Sigmoid colon (tissue), 7 donors: Measurements from ENCODE around the gene HINFP. TPM values are rescaled to one million over a fixed set of nuclear protein-coding genes. Genes with fewer than 3 reads are reported as not detected.

Experiments used
- DNase-seq: peaks from one replicate; pipeline ENCODE4 v3.0.0-alpha.2; 2019
- H3K27ac ChIP-seq, 4 donors: fragments of 200-600 bp; sonication (generic); one replicate each; pipeline ENCODE4 v1.5.1; 2016 to 2019; ENCODE audit warnings: mild to moderate bottlenecking in 1 of 4
- H3K27me3 ChIP-seq, 3 donors: fragments of 200-600 bp; sonication (generic); one replicate each; pipeline ENCODE4 v1.5.1; 2019; ENCODE audit warnings: mild to moderate bottlenecking in 1 of 3
- H3K36me3 ChIP-seq, 4 donors: fragments of 200-600 bp; sonication (generic); one replicate each; pipeline ENCODE4 v1.5.1; 2016 to 2019
- H3K4me1 ChIP-seq, 4 donors: fragments of 200-600 bp; sonication (generic); one replicate each; pipeline ENCODE4 v1.5.1; 2017 to 2019
- H3K4me3 ChIP-seq, 4 donors: fragments of 200-600 bp; sonication (generic); one replicate each; pipeline ENCODE4 v1.5.1; 2017 to 2019; ENCODE audit warnings: mild to moderate bottlenecking in 2 of 4, moderate library complexity in 1 of 4
- H3K9me3 ChIP-seq, 4 donors: fragments of 200-600 bp in 3 of 4; sonication (generic) in 3 of 4; one replicate each; pipeline versions ENCODE4 v1.5.1 to v1.6.1; 2013 to 2019
- EP300 ChIP-seq, 4 donors: sonication (generic); formaldehyde crosslinking; IDR thresholded peaks; one replicate each; pipeline ENCODE4 v1.6.1; 2017; ENCODE audit warnings: antibody characterized with exemption in 4 of 4
- POLR2A ChIP-seq, 2 donors: fragments of 450-650 bp; IDR thresholded peaks; one replicate each; pipeline ENCODE4 v1.6.1; 2016; ENCODE audit warnings: antibody characterized with exemption in 2 of 2, mild to moderate bottlenecking in 2 of 2, moderate library complexity in 2 of 2
- POLR2AphosphoS5 ChIP-seq, 4 donors: sonication (generic); formaldehyde crosslinking; IDR thresholded peaks; one replicate each; pipeline ENCODE4 v1.6.1; 2017; ENCODE audit warnings: antibody characterized with exemption in 4 of 4
- WGBS, 2 donors: extraction: QIAGEN DNeasy Blood & Tissue Kit; methylation state at CpG; one replicate each; pipeline ENCODE4 v1.1.7; 2013; 5-methylcytosine and 5-hydroxymethylcytosine counted together
- intact Hi-C: fragments of 100-400 bp; cut with DNase I; formaldehyde crosslinking; loops from one replicate; pipeline ENCODE4 v1.15.1; 2023
- polyA plus RNA-seq, 3 donors: library from polyadenylated mRNA; stranded (reverse); fragments of 200-250 nt; gene quantifications; one replicate each; pipeline ENCODE4 v1.2.3, GENCODE V29; 2013
- total RNA-seq, 4 donors: library from RNA; depleted of rRNA; stranded (reverse); fragments of >200 nt; gene quantifications; one replicate each; pipeline ENCODE4 v1.1.0, GENCODE V29; 2016
- TF ChIP-seq, protein P1 (sequence below), 4 experiments: fragments of 450-650 bp in 3 of 4; fragments of 200-600 bp in 1 of 4; IDR thresholded peaks; one replicate each; pipeline ENCODE4 v1.5.1; 2016 to 2019; ENCODE audit warnings: antibody characterized with exemption in 4 of 4, mild to moderate bottlenecking in 3 of 4, moderate library complexity in 2 of 4
- donor health status: healthy with polysubstance abuse.
- donor health status: Bipolar disorder and iron deficiency.
- donor health status: healthy.

Gene HINFP
- total and polyA plus RNA-seq, 7 donors, result 12.0 to 33.0 (median 20.1) TPM

DNA sequence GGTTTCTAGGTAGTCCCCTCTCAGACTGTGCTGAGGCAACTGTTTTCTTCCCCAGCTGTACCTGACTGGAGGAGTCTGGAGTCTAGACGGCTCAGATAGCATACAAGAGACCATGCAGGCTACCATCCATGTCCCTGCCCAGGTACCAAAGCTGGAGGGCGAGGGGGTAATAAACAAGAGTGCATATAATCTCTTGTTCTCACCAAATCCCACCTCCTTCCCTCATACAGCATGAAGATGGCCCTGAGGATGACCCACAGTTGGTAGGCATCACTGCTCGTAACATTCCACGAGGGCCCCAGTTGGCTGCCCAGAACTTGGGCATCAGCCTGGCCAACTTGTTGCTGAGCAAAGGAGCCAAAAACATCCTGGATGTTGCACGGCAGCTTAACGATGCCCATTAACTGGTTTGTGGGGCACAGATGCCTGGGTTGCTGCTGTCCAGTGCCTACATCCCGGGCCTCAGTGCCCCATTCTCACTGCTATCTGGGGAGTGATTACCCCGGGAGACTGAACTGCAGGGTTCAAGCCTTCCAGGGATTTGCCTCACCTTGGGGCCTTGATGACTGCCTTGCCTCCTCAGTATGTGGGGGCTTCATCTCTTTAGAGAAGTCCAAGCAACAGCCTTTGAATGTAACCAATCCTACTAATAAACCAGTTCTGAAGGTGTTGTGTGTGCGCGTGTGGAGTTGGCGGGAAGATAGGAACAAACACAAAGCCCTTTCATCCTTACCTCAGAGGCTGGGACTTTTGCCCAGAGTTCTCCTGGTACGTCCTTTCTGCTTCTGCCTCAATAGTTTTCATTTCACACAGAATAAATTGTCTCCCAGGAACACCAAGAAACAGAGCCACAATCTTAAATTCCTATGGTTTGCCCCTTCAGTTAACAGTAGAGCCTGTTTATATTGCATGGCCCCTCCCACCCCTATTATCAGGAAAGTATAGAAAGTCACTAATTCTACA is 28.2 kb upstream of the HINFP start:
- no peaks in the 10 kb centered on the region for H3K27me3 ChIP-seq
- WGBS, 2 donors, result 27 to 52% methylated on average over 12 of the region's 12 CpGs
- H3K36me3 ChIP-seq, result peaks cover 8 to 21% (median 9%) of the 10 kb centered on the region in 4 donors
- peak; percentile 59 for DNase-seq
- intact Hi-C loops, result no loop called here
- H3K27ac ChIP-seq, result peak overlapping the region; percentile 97 to 99 (median 98)
- H3K4me3 ChIP-seq, result peak overlapping the region; percentile 71 to 96 (median 86)
- peaks cover 0 to 37% (median 22%) of the 10 kb centered on the region in 4 donors for H3K4me1 ChIP-seq
- TF ChIP-seq, protein P1, sequence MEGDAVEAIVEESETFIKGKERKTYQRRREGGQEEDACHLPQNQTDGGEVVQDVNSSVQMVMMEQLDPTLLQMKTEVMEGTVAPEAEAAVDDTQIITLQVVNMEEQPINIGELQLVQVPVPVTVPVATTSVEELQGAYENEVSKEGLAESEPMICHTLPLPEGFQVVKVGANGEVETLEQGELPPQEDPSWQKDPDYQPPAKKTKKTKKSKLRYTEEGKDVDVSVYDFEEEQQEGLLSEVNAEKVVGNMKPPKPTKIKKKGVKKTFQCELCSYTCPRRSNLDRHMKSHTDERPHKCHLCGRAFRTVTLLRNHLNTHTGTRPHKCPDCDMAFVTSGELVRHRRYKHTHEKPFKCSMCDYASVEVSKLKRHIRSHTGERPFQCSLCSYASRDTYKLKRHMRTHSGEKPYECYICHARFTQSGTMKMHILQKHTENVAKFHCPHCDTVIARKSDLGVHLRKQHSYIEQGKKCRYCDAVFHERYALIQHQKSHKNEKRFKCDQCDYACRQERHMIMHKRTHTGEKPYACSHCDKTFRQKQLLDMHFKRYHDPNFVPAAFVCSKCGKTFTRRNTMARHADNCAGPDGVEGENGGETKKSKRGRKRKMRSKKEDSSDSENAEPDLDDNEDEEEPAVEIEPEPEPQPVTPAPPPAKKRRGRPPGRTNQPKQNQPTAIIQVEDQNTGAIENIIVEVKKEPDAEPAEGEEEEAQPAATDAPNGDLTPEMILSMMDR (IDR thresholded peaks at IDR 0.05), result no peak
- TF ChIP-seq EP300 (IDR thresholded peaks at IDR 0.05) (no peak), POLR2AphosphoS5 (IDR thresholded peaks at IDR 0.05) (no peak), POLR2A (IDR thresholded peaks at IDR 0.05) (no peak)
- no peaks in the 10 kb centered on the region for H3K9me3 ChIP-seq

DNA sequence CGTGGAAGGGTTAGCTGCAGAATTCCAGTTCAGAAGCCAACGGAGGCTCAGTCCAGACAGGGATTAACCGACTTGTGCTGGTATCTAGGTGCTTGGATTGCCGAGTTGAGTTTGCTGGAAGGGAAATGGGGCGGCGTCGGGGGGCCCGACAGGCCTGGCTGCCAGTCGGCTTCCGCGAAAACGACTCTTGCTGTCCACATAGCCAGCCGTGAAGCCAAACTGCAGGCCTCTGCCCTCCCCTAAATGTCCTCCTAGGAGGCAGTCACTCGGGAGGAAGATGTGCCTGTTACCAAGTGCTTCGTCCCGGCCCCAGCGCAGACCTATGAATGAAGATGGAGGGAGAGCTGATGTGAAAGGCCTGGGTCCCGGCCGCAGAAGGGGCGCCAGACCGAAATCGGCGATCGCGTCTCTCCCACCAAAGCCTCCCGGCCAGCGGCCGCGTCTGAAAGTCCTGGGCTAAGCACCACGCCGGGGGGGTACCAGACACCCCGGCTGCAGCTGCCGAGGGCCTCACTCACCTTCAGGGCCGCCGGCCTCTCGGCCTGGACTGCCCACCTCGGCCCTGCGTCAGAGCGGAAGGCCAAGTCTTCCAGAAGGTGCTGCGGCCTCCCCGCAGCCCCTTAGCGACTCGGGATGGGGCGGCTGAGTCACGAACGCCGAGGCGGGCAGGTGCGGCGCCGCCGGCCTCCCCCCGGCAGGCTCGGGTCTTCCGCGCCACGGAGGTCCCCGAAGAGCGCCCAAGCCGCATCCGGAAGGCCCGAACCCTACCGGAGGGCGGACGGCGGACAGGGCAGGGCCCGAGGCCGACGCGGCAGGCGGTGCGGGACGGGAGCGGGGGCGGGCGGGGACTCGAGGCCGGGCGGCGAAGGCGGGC is 27.2 kb upstream of the HINFP start:
- intact Hi-C loops, result loop anchor here (2.0 kb wide), 2 partner anchors 103 to 223 kb away; partner anchors contain the start of gene MCAM
- WGBS, 2 donors, result 1% methylated on average over 81 of the region's 81 CpGs

DNA sequence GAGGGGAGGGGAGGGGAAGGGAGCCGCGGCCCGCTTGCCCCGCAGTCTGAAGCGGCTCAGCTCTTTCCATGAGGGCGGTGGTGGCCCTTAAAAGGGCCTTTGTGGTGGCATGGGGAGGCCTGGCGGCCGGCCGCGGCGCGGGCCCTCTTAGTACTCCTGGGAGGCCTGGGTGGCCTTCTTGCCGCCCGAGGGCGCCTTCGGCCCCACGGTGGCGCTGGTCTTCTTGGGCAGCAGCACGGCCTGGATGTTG is 26.6 kb upstream of the HINFP start:
- peak; percentile 94 for DNase-seq
- H3K4me3 ChIP-seq, result peak overlapping the region; percentile 71 to 96 (median 86)
- H3K9me3 ChIP-seq, result no peaks in the 10 kb centered on the region
- intact Hi-C loops, result loop anchor here (2.0 to 5.0 kb wide), 3 partner anchors 77 to 222 kb away; partner anchors contain the start of genes MCAM, RPS25 and TRAPPC4
- TF ChIP-seq POLR2AphosphoS5 (IDR thresholded peaks at IDR 0.05), result no peak
- TF ChIP-seq, protein P1 (IDR thresholded peaks at IDR 0.05), result peak; percentile 64 to 76 (median 66)
- H3K27ac ChIP-seq, result peak overlapping the region; percentile 97 to 99 (median 98)
- H3K27me3 ChIP-seq, result no peaks in the 10 kb centered on the region
- WGBS, 2 donors, result 0 to 1% methylated on average over 19 of the region's 19 CpGs
- H3K4me1 ChIP-seq, result peaks cover 0 to 37% (median 22%) of the 10 kb centered on the region in 4 donors
- peaks cover 8 to 26% (median 11%) of the 10 kb centered on the region in 4 donors for H3K36me3 ChIP-seq

More for the DNA sequence above, 27.2 kb upstream of the HINFP start:
- Histone ChIP-seq H3K4me3 (peak overlapping the region; percentile 71 to 96 (median 86)), H3K4me1 (peaks cover 0 to 37% (median 22%) of the 10 kb centered on the region in 4 donors), H3K27ac (peak overlapping the region; percentile 97 to 99 (median 98)), H3K9me3 (no peaks in the 10 kb centered on the region), H3K27me3 (no peaks in the 10 kb centered on the region), H3K36me3 (peaks cover 8 to 26% (median 11%) of the 10 kb centered on the region in 4 donors)
- TF ChIP-seq POLR2A (IDR thresholded peaks at IDR 0.05) (no peak), POLR2AphosphoS5 (IDR thresholded peaks at IDR 0.05) (peak in 2 of 4 donors; percentile 4 to 13)
- DNase-seq, result no peak

DNA sequence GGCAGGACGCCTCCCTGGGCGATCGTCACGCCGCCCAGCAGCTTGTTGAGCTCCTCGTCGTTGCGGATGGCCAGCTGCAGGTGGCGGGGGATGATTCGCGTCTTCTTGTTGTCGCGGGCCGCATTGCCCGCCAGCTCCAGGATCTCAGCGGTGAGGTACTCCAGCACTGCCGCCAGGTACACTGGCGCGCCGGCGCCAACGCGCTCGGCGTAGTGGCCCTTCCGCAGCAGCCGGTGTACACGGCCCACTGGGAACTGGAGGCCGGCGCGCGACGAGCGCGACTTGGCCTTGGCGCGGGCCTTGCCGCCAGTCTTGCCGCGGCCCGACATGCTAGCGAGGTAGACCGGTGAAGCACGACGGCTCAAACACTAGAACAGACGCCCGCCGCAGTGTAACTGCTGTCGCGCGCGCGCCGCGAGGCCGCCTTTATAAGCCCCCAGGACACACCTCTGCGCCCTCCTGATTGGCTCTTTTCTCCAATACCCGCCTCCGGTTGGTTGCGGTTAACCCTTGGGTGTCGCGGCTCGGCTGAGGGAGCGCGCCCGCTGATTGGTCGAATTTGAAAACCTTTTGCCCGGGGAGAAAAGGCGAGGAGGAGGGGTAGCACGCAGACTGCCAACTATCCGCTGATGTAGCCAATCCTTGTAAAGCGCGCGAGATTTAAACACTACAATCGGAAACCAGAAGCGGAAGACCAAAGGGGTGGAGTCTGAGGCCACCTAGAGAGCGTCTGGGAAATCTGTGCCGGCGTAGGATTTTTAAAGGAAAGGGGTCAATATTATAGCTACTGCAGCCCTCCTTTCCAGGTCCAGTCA is 26.1 kb upstream of the HINFP start:
- peak; percentile 100 for DNase-seq
- TF ChIP-seq POLR2AphosphoS5 (IDR thresholded peaks at IDR 0.05) (peak; percentile 99 to 100 (median 99)), EP300 (IDR thresholded peaks at IDR 0.05) (no peak), POLR2A (IDR thresholded peaks at IDR 0.05) (peak; percentile 94 to 97)
- TF ChIP-seq, protein P1 (IDR thresholded peaks at IDR 0.05), result peak in 2 of 4 experiments; percentile 4 to 36
- H3K27me3 ChIP-seq, result no peaks in the 10 kb centered on the region
- H3K27ac ChIP-seq, result peak overlapping the region; percentile 97 to 99 (median 98)
- no peaks in the 10 kb centered on the region for H3K9me3 ChIP-seq
- intact Hi-C loops, result loop anchor here (2.0 to 5.0 kb wide), 3 partner anchors 78 to 222 kb away; partner anchors contain the start of genes MCAM, RPS25 and TRAPPC4
- H3K36me3 ChIP-seq, result peaks cover 8 to 26% (median 11%) of the 10 kb centered on the region in 4 donors
- 0% methylated on average over 79 of the region's 79 CpGs for WGBS, 2 donors
- H3K4me3 ChIP-seq, result peak overlapping the region; percentile 71 to 96 (median 86)
- peaks cover 0 to 40% (median 25%) of the 10 kb centered on the region in 4 donors for H3K4me1 ChIP-seq
